Hepatocyte (in vitro differentiated cells): ENCODE measurements around the gene P2RY1.

Source experiments
- CTCF ChIP-seq: fragments of 200-600 bp; sonication (generic); IDR thresholded peaks from 2 replicates; pipeline ENCODE4 v1.5.1; 2016; ENCODE audit warnings: antibody characterized with exemption, mild to moderate bottlenecking; ENCODE audit not compliant: poor library complexity
- EZH2phosphoT487 ChIP-seq: fragments of 200-600 bp; sonication (generic); IDR thresholded peaks from one replicate; pipeline ENCODE4 v1.6.1; 2018; ENCODE audit warnings: antibody characterized with exemption, mild to moderate bottlenecking, low read depth, moderate library complexity; ENCODE audit not compliant: unreplicated experiment, severe bottlenecking

GRCh38 chr3:152832046-152832445 lies 2.9 kb upstream of the P2RY1 start:
- TF ChIP-seq CTCF (no peak), EZH2phosphoT487 (no peak)
